Panc1 (cell line): ENCODE measurements around the gene C3orf70.

ENCODE experiments used
- POLR2AphosphoS5 ChIP-seq: IDR thresholded peaks from 2 replicates; pipeline ENCODE4 v1.6.1; 2012; ENCODE audit warnings: mild to moderate bottlenecking, low read depth, low read length, moderate library complexity
- TF ChIP-seq, protein P1 (sequence below): fragments of 450-650 bp; IDR thresholded peaks from 2 replicates; pipeline ENCODE4 v1.5.1; 2017; ENCODE audit warnings: mild to moderate bottlenecking

DNA sequence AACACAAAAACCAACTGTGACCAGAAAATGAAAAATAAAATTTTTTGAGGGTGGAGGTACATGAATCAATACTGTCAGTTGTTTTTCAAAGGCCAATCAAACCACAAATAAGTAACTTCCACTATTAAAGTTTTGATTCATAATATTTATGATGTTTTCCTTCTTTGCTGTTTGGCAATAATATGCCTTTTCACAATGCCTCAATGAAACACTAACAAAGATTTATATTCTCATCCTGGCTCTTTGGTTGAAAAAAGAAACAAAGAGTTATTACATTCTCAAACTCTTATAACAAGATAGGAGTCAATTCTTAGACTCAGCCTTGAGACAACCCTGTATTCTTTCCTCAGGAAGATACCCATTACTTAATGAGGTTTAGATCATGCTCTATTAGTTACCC lies 63.1 kb downstream of the C3orf70 start:
- TF ChIP-seq POLR2AphosphoS5: no peak
- TF ChIP-seq, protein P1, sequence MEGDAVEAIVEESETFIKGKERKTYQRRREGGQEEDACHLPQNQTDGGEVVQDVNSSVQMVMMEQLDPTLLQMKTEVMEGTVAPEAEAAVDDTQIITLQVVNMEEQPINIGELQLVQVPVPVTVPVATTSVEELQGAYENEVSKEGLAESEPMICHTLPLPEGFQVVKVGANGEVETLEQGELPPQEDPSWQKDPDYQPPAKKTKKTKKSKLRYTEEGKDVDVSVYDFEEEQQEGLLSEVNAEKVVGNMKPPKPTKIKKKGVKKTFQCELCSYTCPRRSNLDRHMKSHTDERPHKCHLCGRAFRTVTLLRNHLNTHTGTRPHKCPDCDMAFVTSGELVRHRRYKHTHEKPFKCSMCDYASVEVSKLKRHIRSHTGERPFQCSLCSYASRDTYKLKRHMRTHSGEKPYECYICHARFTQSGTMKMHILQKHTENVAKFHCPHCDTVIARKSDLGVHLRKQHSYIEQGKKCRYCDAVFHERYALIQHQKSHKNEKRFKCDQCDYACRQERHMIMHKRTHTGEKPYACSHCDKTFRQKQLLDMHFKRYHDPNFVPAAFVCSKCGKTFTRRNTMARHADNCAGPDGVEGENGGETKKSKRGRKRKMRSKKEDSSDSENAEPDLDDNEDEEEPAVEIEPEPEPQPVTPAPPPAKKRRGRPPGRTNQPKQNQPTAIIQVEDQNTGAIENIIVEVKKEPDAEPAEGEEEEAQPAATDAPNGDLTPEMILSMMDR: no peak
